NCI-H2196 treated with DMSO at 0.1 percent for 48 hours (cell line): ENCODE measurements around the gene MAP3K14.
A peak's percentile ranks its signal among the peaks of the same experiment; 100 is the strongest.

Source experiments
- DNase-seq: peaks from one replicate; lab custom pipeline; 2025; ENCODE audit not compliant: unreplicated experiment; lab: John Stamatoyannopoulos, UW

Gene MAP3K14

GRCh38 chr17:45317111-45317928 is 500 bp upstream of the MAP3K14 start:
- DNase-seq: peak; percentile 100

- DNase-seq: no peak
Observed at GRCh38 chr17:45315648-45316433, 979 bp downstream of the MAP3K14 start.

GRCh38 chr17:45314741-45315647 is 1.8 kb downstream of the MAP3K14 start:
- no peak for DNase-seq

- no peak for DNase-seq
Observed at GRCh38 chr17:45313996-45314740, 2.7 kb downstream of the MAP3K14 start.

GRCh38 chr17:45313421-45313771 is 3.4 kb downstream of the MAP3K14 start:
- DNase-seq: no peak

GRCh38 chr17:45312477-45313420 is 4.1 kb downstream of the MAP3K14 start:
- no peak for DNase-seq

- peak; percentile 65 for DNase-seq
Observed at GRCh38 chr17:45311760-45312476, 4.9 kb downstream of the MAP3K14 start.

GRCh38 chr17:45311401-45311759 is 5.4 kb downstream of the MAP3K14 start:
- no peak for DNase-seq

GRCh38 chr17:45310380-45311324 is 6.2 kb downstream of the MAP3K14 start:
- peak; percentile 78 for DNase-seq

- DNase-seq: no peak
Observed at GRCh38 chr17:45309400-45309799, 7.4 kb downstream of the MAP3K14 start.

- no peak for DNase-seq
Observed at GRCh38 chr17:45308840-45309239, 8.0 kb downstream of the MAP3K14 start.

GRCh38 chr17:45308016-45308365 is 8.8 kb downstream of the MAP3K14 start:
- DNase-seq: no peak

- peak; percentile 36 for DNase-seq
Observed at GRCh38 chr17:45307290-45308015, 9.4 kb downstream of the MAP3K14 start.

GRCh38 chr17:45306623-45307022 is 10.2 kb downstream of the MAP3K14 start:
- DNase-seq: no peak

GRCh38 chr17:45306094-45306493 is 10.7 kb downstream of the MAP3K14 start:
- DNase-seq: no peak

- DNase-seq: no peak
Observed at GRCh38 chr17:45305530-45306087, 11.2 kb downstream of the MAP3K14 start.

- no peak for DNase-seq
Observed at GRCh38 chr17:45302649-45303173, 14.1 kb downstream of the MAP3K14 start.
